Right forelimb (tissue), 1 donor: Measurements from ENCODE around the gene NID2.

ENCODE experiments used
- DNase-seq: peaks from one replicate; pipeline ENCODE4 v3.0.0-alpha.2; 2018

The NID2 gene

GRCh38 chr14:51998348-51998747 is 70.5 kb downstream of the NID2 start:
- no peak for DNase-seq

GRCh38 chr14:51996148-51996746 is 72.6 kb downstream of the NID2 start:
- no peak for DNase-seq

- no peak for DNase-seq
Observed at GRCh38 chr14:51993285-51993920, 75.5 kb downstream of the NID2 start.

GRCh38 chr14:51990488-51990887 is 78.4 kb downstream of the NID2 start:
- no peak for DNase-seq

GRCh38 chr14:51989293-51990234 is 79.3 kb downstream of the NID2 start, which contains the start of gene RTRAF:
TSS of gene RTRAF (plus strand) at chr14:51989546. CDS start at chr14:51989640, 94 bp downstream.
- DNase-seq = peak; percentile 93

- no peak for DNase-seq
Observed at GRCh38 chr14:51988221-51988620, 80.6 kb downstream of the NID2 start.

GRCh38 chr14:51981218-51981854 is 87.5 kb downstream of the NID2 start:
- no peak for DNase-seq

- DNase-seq = peak; percentile 91
Observed at GRCh38 chr14:51979088-51979709, 89.7 kb downstream of the NID2 start.

- DNase-seq = no peak
Observed at GRCh38 chr14:51978681-51979085, 90.2 kb downstream of the NID2 start.

GRCh38 chr14:51977075-51977474 is 91.8 kb downstream of the NID2 start:
- no peak for DNase-seq

GRCh38 chr14:51972566-51972965 is 96.3 kb downstream of the NID2 start:
- no peak for DNase-seq

GRCh38 chr14:51969852-51970540 is 98.9 kb downstream of the NID2 start:
- DNase-seq = no peak

GRCh38 chr14:51967521-51967920 is 101.3 kb downstream of the NID2 start:
- DNase-seq = no peak

- no peak for DNase-seq
Observed at GRCh38 chr14:51963286-51963685, 105.6 kb downstream of the NID2 start.

GRCh38 chr14:51962711-51963110 is 106.1 kb downstream of the NID2 start:
- DNase-seq = no peak

- DNase-seq = no peak
Observed at GRCh38 chr14:51960866-51961265, 108.0 kb downstream of the NID2 start.

- no peak for DNase-seq
Observed at GRCh38 chr14:51959928-51960327, 108.9 kb downstream of the NID2 start.

- no peak for DNase-seq
Observed at GRCh38 chr14:51957950-51958349, 110.9 kb downstream of the NID2 start.
